Measurements from ENCODE around the gene TEAD4.

TEAD4 gene

DNA sequence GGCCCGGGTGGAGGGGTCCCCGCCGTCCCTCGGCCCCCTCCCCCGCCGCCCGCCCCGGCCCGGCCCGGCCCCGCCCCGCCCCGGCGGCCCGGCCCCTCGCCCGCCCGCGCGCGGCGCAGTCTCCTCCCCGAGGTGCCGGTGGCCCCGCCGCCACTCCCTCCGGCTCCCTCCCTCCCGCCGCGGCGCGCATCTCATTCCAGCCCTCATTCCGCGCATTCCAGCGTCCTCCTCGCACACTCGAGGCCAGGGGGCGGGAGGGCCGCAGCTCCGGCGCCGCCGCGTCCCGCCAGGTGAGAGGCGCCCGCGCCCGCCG is at the start of gene TEAD4:
Gene TEAD4 (plus strand): TSS at position 206 of the 313 bp plus-strand sequence.
- H3K36me3 Mint-ChIP-seq (ENCODE audit: low read depth) = no peaks in the 10 kb centered on the region
- peaks cover 73% of the 10 kb centered on the region for H3K27me3 Mint-ChIP-seq
- peaks cover 16% of the 10 kb centered on the region for H3K4me1 Mint-ChIP-seq (ENCODE audit: low read depth)
- H3K9me3 Mint-ChIP-seq = no peaks in the 10 kb centered on the region
- H3K27ac Mint-ChIP-seq = no peak within 1 kb of the TSS
- intact Hi-C loops (cut with micrococcal nuclease) = no loop called here
- H3K4me3 Mint-ChIP-seq = peak within 1 kb of the TSS; percentile 55

DNA sequence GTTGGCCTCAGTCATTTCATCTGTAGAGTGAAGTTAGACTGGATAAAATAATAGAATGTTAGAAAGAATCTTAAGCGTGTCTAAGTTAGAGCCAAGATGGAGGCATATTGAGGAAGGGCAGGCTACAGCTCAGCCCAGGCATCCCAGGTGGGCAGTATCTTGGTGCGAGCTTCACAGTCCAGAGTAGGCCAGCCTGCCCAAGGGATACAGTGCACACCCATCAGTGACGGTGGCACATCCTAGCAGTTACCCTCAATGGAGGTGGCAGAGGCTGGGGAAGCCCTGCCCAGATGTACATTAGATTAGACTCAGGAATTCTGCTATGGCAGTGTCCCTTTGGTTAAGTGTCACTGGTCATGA is 47.0 kb upstream of the TEAD4 start:
- Mint-ChIP-seq H3K27me3 (no peaks in the 10 kb centered on the region), H3K9me3 (no peaks in the 10 kb centered on the region), H3K27ac (no peak overlapping the region), H3K4me3 (no peak overlapping the region), H3K36me3 (ENCODE audit: low read depth) (peaks cover 27% of the 10 kb centered on the region), H3K4me1 (ENCODE audit: low read depth) (peaks cover 5% of the 10 kb centered on the region)
- intact Hi-C loops (cut with micrococcal nuclease) = no loop called here

DNA sequence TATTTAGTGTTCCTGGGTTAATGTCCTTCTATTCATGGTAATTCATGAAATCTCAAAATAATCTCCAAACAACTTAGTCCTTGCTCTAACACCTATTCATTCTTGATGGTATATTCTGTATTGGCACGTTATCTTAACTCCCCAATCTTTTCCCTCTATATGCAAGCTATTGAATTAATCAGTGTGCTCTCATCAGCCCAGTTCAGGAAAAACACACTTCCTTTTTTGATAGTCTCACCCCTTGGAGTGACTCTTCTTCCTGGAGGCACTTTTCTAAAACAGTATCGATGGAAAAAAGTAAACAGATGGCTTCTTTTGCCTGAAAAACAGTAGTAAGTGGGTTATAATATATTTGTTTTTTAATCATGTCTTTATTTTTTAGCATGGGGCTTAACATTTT is 39.9 kb upstream of the TEAD4 start:
- Mint-ChIP-seq H3K4me1 (ENCODE audit: low read depth) (no peaks in the 10 kb centered on the region), H3K36me3 (ENCODE audit: low read depth) (peaks cover 50% of the 10 kb centered on the region), H3K27me3 (no peaks in the 10 kb centered on the region), H3K9me3 (no peaks in the 10 kb centered on the region), H3K4me3 (no peak overlapping the region), H3K27ac (no peak overlapping the region)
- intact Hi-C loops (cut with micrococcal nuclease) = no loop called here

- Mint-ChIP-seq H3K9me3 (no peaks in the 10 kb centered on the region), H3K4me3 (no peak overlapping the region), H3K27me3 (no peaks in the 10 kb centered on the region), H3K36me3 (ENCODE audit: low read depth) (peaks cover 65% of the 10 kb centered on the region), H3K4me1 (ENCODE audit: low read depth) (peaks cover 7% of the 10 kb centered on the region), H3K27ac (no peak overlapping the region)
- intact Hi-C loops (cut with micrococcal nuclease) = no loop called here
These were observed 36.9 kb upstream of the TEAD4 start for GRCh38 chr12:2922329-2922728.

DNA sequence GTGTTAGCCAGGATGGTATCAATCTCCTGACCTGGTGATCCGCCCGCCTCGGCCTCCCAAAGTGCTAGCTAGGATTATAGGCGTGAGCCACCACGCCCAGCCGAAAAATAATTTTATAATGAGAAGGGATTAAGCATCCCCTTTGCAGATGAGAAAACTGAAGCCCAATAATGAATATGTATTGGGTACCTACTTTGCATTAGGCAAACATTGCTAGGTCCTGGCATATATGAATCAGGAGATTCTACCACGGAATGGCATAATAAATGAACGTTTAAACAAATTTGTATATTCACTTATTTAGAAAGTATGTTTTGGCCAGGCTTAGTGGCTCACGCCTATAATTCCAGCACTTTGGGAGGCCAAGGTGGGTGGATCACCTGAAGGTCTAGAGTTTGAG is 36.1 kb upstream of the TEAD4 start:
- H3K27me3 Mint-ChIP-seq = no peaks in the 10 kb centered on the region
- peaks cover 70% of the 10 kb centered on the region for H3K36me3 Mint-ChIP-seq (ENCODE audit: low read depth)
- peaks cover 7% of the 10 kb centered on the region for H3K4me1 Mint-ChIP-seq (ENCODE audit: low read depth)
- H3K4me3 Mint-ChIP-seq = no peak overlapping the region
- no peak overlapping the region for H3K27ac Mint-ChIP-seq
- H3K9me3 Mint-ChIP-seq = no peaks in the 10 kb centered on the region
- intact Hi-C loops (cut with micrococcal nuclease) = no loop called here

GRCh38 chr12:2924019-2924418 is 35.2 kb upstream of the TEAD4 start:
- intact Hi-C loops (cut with micrococcal nuclease) = no loop called here
- no peaks in the 10 kb centered on the region for H3K9me3 Mint-ChIP-seq
- H3K27ac Mint-ChIP-seq = no peak overlapping the region
- peaks cover 7% of the 10 kb centered on the region for H3K4me1 Mint-ChIP-seq (ENCODE audit: low read depth)
- H3K36me3 Mint-ChIP-seq (ENCODE audit: low read depth) = peaks cover 71% of the 10 kb centered on the region
- H3K4me3 Mint-ChIP-seq = no peak overlapping the region
- no peaks in the 10 kb centered on the region for H3K27me3 Mint-ChIP-seq

DNA sequence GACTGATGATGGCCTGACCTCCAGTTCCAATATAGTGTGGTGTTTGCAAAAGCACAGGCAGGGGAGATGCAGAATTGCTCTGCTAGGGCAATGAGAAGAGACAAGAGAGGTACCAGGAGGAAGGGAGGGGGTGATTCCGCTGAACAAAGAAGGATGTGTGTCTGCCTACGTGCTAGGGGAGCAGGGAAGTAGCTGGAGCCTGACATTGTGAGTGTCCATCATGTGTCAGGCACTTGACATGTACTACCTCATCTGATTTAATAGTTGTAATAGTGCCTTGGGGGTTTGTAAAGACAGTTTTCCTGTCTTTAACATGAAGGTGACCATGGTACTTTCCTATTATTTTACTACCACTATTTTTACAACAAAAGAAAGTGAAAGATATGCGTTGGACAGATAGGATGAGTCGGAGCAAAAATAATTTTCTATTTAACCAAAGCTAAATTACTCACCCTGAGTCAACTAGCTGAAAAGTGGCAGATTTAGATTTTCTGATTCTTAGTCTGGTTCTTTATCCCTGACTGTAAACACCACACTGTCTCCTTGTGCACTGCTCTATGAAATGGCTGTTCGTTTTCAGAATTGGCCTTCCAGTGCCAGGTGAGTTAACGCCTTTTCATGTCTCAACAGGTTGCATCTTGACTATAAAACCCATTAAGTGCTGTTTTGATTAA is 33.7 kb upstream of the TEAD4 start:
- no peak overlapping the region for H3K27ac Mint-ChIP-seq
- peaks cover 78% of the 10 kb centered on the region for H3K36me3 Mint-ChIP-seq (ENCODE audit: low read depth)
- peaks cover 7% of the 10 kb centered on the region for H3K4me1 Mint-ChIP-seq (ENCODE audit: low read depth)
- H3K4me3 Mint-ChIP-seq = no peak overlapping the region
- H3K27me3 Mint-ChIP-seq = no peaks in the 10 kb centered on the region
- H3K9me3 Mint-ChIP-seq = no peaks in the 10 kb centered on the region
- intact Hi-C loops (cut with micrococcal nuclease) = no loop called here

DNA sequence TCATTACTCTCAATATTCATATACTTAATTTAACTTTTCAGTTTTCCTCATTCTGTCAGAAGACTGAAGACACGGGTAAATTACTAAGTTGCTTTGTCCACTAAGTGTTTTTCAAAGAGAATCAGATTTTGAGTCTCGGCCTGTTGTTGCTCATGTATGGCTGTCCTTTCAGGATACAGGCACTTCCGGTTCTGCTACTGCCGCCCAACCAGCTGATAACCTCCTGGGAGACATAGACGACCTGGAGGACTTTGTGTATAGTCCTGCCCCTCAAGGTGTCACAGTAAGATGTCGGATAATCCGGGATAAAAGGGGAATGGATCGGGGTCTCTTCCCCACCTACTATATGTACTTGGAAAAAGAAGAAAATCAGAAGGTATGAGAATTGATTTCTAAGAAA is 28.3 kb upstream of the TEAD4 start:
- Mint-ChIP-seq H3K4me3 (no peak overlapping the region), H3K27me3 (no peaks in the 10 kb centered on the region), H3K4me1 (ENCODE audit: low read depth) (no peaks in the 10 kb centered on the region), H3K36me3 (ENCODE audit: low read depth) (peaks cover 75% of the 10 kb centered on the region), H3K9me3 (no peaks in the 10 kb centered on the region), H3K27ac (no peak overlapping the region)
- intact Hi-C loops (cut with micrococcal nuclease) = no loop called here

GRCh38 chr12:2933586-2933985 is 25.6 kb upstream of the TEAD4 start:
- Mint-ChIP-seq H3K4me3 (no peak overlapping the region), H3K36me3 (ENCODE audit: low read depth) (peaks cover 63% of the 10 kb centered on the region), H3K4me1 (ENCODE audit: low read depth) (no peaks in the 10 kb centered on the region), H3K27me3 (no peaks in the 10 kb centered on the region), H3K9me3 (no peaks in the 10 kb centered on the region), H3K27ac (no peak overlapping the region)
- intact Hi-C loops (cut with micrococcal nuclease) = no loop called here

GRCh38 chr12:2934371-2934770 is 24.8 kb upstream of the TEAD4 start:
- H3K36me3 Mint-ChIP-seq (ENCODE audit: low read depth) = peaks cover 71% of the 10 kb centered on the region
- H3K4me3 Mint-ChIP-seq = no peak overlapping the region
- H3K27me3 Mint-ChIP-seq = no peaks in the 10 kb centered on the region
- no peak overlapping the region for H3K27ac Mint-ChIP-seq
- intact Hi-C loops (cut with micrococcal nuclease) = no loop called here
- H3K4me1 Mint-ChIP-seq (ENCODE audit: low read depth) = no peaks in the 10 kb centered on the region
- H3K9me3 Mint-ChIP-seq = no peaks in the 10 kb centered on the region

DNA sequence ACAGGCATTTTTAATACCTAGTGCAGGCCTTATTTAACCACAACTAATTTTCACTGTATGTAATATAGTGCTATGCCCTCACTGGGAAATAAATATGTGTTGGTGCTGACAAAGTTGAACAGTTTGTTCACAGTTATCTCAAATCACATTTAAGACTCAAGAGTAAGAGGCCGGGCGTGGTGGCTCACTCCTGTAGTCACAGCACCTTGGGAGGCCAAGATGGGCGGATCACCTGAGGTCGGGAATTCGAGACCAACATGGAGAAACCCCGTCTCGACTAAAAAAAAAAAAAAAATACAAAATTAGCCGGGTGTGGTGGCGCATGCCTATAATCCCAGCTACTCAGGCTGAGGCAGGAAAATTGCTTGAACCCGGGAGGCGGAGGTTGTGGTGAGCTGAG is 22.9 kb upstream of the TEAD4 start:
- intact Hi-C loops (cut with micrococcal nuclease) = no loop called here
- H3K4me1 Mint-ChIP-seq (ENCODE audit: low read depth) = no peaks in the 10 kb centered on the region
- no peak overlapping the region for H3K27ac Mint-ChIP-seq

GRCh38 chr12:2937500-2937899 is 21.7 kb upstream of the TEAD4 start:
- Mint-ChIP-seq H3K27me3 (no peaks in the 10 kb centered on the region), H3K27ac (no peak overlapping the region), H3K36me3 (ENCODE audit: low read depth) (peaks cover 60% of the 10 kb centered on the region), H3K4me1 (ENCODE audit: low read depth) (no peaks in the 10 kb centered on the region), H3K4me3 (no peak overlapping the region), H3K9me3 (no peaks in the 10 kb centered on the region)
- intact Hi-C loops (cut with micrococcal nuclease) = no loop called here

More for the DNA sequence above, 22.9 kb upstream of the TEAD4 start:
- H3K27me3 Mint-ChIP-seq = no peaks in the 10 kb centered on the region
- peaks cover 68% of the 10 kb centered on the region for H3K36me3 Mint-ChIP-seq (ENCODE audit: low read depth)
- no peak overlapping the region for H3K4me3 Mint-ChIP-seq
- H3K9me3 Mint-ChIP-seq = no peaks in the 10 kb centered on the region

GRCh38 chr12:2939191-2939590 is 20.0 kb upstream of the TEAD4 start:
- intact Hi-C loops (cut with micrococcal nuclease) = no loop called here
- no peak overlapping the region for H3K4me3 Mint-ChIP-seq
- no peak overlapping the region for H3K27ac Mint-ChIP-seq
- no peaks in the 10 kb centered on the region for H3K27me3 Mint-ChIP-seq
- peaks cover 44% of the 10 kb centered on the region for H3K36me3 Mint-ChIP-seq (ENCODE audit: low read depth)
- no peaks in the 10 kb centered on the region for H3K4me1 Mint-ChIP-seq (ENCODE audit: low read depth)
- H3K9me3 Mint-ChIP-seq = no peaks in the 10 kb centered on the region

DNA sequence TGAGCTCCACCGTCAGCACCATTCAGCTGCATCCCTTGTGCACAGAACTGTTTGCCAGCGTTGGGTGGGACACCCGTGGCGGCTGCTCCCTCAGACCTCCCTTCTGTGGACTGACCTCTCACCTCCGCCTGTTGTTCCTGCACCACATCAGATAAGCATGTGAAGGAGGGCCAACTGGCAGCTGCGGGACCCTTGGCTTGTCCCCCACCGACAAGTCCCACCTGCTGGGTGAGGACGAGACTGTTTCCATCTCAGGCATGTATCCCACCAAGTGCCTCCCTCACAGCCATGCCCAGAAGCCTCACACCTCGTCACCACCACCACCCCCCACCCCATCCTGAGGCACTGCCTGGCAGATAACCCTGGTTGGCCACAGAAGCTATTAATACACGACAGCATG is 18.6 kb upstream of the TEAD4 start:
- intact Hi-C loops (cut with micrococcal nuclease) = loop anchor here (5.0 kb wide), 1 partner anchor 88 kb away; no protein-coding TSS in a partner anchor
- no peaks in the 10 kb centered on the region for H3K4me1 Mint-ChIP-seq (ENCODE audit: low read depth)

GRCh38 chr12:2941524-2941923 is 17.7 kb upstream of the TEAD4 start:
- no peaks in the 10 kb centered on the region for H3K9me3 Mint-ChIP-seq
- intact Hi-C loops (cut with micrococcal nuclease) = loop anchor here (5.0 kb wide), 1 partner anchor 89 kb away; no protein-coding TSS in a partner anchor
- H3K27me3 Mint-ChIP-seq = peaks cover 6% of the 10 kb centered on the region
- no peak overlapping the region for H3K27ac Mint-ChIP-seq
- no peaks in the 10 kb centered on the region for H3K4me1 Mint-ChIP-seq (ENCODE audit: low read depth)
- peaks cover 32% of the 10 kb centered on the region for H3K36me3 Mint-ChIP-seq (ENCODE audit: low read depth)
- H3K4me3 Mint-ChIP-seq = no peak overlapping the region

More for the DNA sequence above, 18.6 kb upstream of the TEAD4 start:
- H3K27ac Mint-ChIP-seq = no peak overlapping the region
- H3K36me3 Mint-ChIP-seq (ENCODE audit: low read depth) = peaks cover 32% of the 10 kb centered on the region
- no peak overlapping the region for H3K4me3 Mint-ChIP-seq
- H3K9me3 Mint-ChIP-seq = no peaks in the 10 kb centered on the region
- peaks cover 6% of the 10 kb centered on the region for H3K27me3 Mint-ChIP-seq

Measured in dendritic cell treated with granulocyte-macrophage colony-stimulating factor and Interleukin-4, amounts not matched to agents 40 ng/mL and 50 ng/mL, for 4 days (primary cell).